ENCODE data around the gene EHHADH. TPM values are rescaled to one million over a fixed set of nuclear protein-coding genes. Genes with fewer than 3 reads are reported as not detected.

The EHHADH gene
- total and polyA plus RNA-seq, 2 of the 13 experiments (the other 11 are each of a cell fraction or from before 2014, with no cell fraction given) = 14.5 to 38.9 TPM

DNA sequence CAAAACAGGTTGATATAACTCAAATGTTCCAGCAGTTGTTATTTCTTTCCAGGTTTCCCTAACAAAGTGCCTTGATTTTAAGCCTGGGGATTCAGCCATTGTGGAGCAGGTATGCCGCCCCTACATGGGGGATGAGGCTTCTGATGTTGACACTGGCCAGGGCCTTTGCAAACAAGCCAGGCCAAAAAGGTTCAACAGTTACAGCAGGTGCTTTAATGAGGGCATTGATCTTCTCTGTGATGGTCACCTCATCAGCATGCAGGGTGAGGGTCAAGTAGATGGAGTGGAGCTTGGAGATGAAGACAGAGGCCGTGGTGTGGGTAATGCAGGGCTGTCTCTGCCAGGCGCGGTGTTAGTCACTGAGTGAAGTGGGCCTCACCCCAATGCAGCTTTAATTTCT is 22.6 kb upstream of the EHHADH start (continued):
- TF ChIP-seq, protein P1, sequence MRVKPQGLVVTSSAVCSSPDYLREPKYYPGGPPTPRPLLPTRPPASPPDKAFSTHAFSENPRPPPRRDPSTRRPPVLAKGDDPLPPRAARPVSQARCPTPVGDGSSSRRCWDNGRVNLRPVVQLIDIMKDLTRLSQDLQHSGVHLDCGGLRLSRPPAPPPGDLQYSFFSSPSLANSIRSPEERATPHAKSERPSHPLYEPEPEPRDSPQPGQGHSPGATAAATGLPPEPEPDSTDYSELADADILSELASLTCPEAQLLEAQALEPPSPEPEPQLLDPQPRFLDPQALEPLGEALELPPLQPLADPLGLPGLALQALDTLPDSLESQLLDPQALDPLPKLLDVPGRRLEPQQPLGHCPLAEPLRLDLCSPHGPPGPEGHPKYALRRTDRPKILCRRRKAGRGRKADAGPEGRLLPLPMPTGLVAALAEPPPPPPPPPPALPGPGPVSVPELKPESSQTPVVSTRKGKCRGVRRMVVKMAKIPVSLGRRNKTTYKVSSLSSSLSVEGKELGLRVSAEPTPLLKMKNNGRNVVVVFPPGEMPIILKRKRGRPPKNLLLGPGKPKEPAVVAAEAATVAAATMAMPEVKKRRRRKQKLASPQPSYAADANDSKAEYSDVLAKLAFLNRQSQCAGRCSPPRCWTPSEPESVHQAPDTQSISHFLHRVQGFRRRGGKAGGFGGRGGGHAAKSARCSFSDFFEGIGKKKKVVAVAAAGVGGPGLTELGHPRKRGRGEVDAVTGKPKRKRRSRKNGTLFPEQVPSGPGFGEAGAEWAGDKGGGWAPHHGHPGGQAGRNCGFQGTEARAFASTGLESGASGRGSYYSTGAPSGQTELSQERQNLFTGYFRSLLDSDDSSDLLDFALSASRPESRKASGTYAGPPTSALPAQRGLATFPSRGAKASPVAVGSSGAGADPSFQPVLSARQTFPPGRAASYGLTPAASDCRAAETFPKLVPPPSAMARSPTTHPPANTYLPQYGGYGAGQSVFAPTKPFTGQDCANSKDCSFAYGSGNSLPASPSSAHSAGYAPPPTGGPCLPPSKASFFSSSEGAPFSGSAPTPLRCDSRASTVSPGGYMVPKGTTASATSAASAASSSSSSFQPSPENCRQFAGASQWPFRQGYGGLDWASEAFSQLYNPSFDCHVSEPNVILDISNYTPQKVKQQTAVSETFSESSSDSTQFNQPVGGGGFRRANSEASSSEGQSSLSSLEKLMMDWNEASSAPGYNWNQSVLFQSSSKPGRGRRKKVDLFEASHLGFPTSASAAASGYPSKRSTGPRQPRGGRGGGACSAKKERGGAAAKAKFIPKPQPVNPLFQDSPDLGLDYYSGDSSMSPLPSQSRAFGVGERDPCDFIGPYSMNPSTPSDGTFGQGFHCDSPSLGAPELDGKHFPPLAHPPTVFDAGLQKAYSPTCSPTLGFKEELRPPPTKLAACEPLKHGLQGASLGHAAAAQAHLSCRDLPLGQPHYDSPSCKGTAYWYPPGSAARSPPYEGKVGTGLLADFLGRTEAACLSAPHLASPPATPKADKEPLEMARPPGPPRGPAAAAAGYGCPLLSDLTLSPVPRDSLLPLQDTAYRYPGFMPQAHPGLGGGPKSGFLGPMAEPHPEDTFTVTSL (CRISPR knock-in tag; IDR thresholded peaks at IDR 0.05; ENCODE audit: borderline replicate concordance) = no peak
- TF ChIP-seq, protein P2, sequence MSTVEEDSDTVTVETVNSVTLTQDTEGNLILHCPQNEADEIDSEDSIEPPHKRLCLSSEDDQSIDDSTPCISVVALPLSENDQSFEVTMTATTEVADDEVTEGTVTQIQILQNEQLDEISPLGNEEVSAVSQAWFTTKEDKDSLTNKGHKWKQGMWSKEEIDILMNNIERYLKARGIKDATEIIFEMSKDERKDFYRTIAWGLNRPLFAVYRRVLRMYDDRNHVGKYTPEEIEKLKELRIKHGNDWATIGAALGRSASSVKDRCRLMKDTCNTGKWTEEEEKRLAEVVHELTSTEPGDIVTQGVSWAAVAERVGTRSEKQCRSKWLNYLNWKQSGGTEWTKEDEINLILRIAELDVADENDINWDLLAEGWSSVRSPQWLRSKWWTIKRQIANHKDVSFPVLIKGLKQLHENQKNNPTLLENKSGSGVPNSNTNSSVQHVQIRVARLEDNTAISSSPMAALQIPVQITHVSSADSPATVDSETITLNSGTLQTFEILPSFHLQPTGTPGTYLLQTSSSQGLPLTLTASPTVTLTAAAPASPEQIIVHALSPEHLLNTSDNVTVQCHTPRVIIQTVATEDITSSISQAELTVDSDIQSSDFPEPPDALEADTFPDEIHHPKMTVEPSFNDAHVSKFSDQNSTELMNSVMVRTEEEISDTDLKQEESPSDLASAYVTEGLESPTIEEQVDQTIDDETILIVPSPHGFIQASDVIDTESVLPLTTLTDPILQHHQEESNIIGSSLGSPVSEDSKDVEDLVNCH (CRISPR knock-in tag; IDR thresholded peaks at IDR 0.05) = no peak
- TF ChIP-seq ZFY (CRISPR knock-in tag; IDR thresholded peaks at IDR 0.05) (0 out of 2 replicates have a peak, but pooled peaks have one; percentile 27), SOX6 (IDR thresholded peaks at IDR 0.05) (no peak), SOX6 (CRISPR knock-in tag; IDR thresholded peaks at IDR 0.05) (peak; percentile 51; the same call in 1 of the 2 replicates), ARID2 (CRISPR knock-in tag; IDR thresholded peaks at IDR 0.05; ENCODE audit: borderline replicate concordance) (no peak), SALL1 (CRISPR knock-in tag; IDR thresholded peaks at IDR 0.05) (peak; percentile 67), KLF16 (CRISPR knock-in tag; IDR thresholded peaks at IDR 0.05) (no peak), ZNF225 (CRISPR knock-in tag; IDR thresholded peaks at IDR 0.05) (no peak), ZFX (CRISPR knock-in tag; IDR thresholded peaks at IDR 0.05; ENCODE audit: low read depth) (peak; percentile 47; the same call in 1 of the 2 replicates), PHF8 (CRISPR knock-in tag; IDR thresholded peaks at IDR 0.05) (no peak), HHEX (CRISPR knock-in tag; IDR thresholded peaks at IDR 0.05) (peak; percentile 65; the same call in 1 of the 2 replicates), SNAPC2 (CRISPR knock-in tag; IDR thresholded peaks at IDR 0.05) (no peak), ONECUT2 (CRISPR knock-in tag; IDR thresholded peaks at IDR 0.05) (no peak), ZNF747 (CRISPR knock-in tag; IDR thresholded peaks at IDR 0.05; ENCODE audit: borderline replicate concordance) (no peak), ZNF780A (CRISPR knock-in tag; IDR thresholded peaks at IDR 0.05) (no peak), HNF4A (CRISPR knock-in tag; IDR thresholded peaks at IDR 0.05) (peak; percentile 38)
- TF ChIP-seq, protein P3, sequence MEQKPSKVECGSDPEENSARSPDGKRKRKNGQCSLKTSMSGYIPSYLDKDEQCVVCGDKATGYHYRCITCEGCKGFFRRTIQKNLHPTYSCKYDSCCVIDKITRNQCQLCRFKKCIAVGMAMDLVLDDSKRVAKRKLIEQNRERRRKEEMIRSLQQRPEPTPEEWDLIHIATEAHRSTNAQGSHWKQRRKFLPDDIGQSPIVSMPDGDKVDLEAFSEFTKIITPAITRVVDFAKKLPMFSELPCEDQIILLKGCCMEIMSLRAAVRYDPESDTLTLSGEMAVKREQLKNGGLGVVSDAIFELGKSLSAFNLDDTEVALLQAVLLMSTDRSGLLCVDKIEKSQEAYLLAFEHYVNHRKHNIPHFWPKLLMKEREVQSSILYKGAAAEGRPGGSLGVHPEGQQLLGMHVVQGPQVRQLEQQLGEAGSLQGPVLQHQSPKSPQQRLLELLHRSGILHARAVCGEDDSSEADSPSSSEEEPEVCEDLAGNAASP (CRISPR knock-in tag; IDR thresholded peaks at IDR 0.05; ENCODE audit: borderline replicate concordance) = no peak
- TF ChIP-seq, protein P4, sequence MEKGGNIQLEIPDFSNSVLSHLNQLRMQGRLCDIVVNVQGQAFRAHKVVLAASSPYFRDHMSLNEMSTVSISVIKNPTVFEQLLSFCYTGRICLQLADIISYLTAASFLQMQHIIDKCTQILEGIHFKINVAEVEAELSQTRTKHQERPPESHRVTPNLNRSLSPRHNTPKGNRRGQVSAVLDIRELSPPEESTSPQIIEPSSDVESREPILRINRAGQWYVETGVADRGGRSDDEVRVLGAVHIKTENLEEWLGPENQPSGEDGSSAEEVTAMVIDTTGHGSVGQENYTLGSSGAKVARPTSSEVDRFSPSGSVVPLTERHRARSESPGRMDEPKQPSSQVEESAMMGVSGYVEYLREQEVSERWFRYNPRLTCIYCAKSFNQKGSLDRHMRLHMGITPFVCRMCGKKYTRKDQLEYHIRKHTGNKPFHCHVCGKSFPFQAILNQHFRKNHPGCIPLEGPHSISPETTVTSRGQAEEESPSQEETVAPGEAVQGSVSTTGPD (CRISPR knock-in tag; IDR thresholded peaks at IDR 0.05) = no peak
- TF ChIP-seq, protein P5, sequence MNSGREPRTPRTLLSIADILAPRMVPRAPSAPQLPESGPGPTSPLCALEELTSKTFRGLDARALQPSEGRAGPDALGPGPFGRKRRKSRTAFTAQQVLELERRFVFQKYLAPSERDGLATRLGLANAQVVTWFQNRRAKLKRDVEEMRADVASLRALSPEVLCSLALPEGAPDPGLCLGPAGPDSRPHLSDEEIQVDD (CRISPR knock-in tag; IDR thresholded peaks at IDR 0.05; ENCODE audit: borderline replicate concordance) = no peak
